Upper lobe of left lung (tissue), 6 donors: ENCODE results near the gene DISC1. TPM values are rescaled to one million over a fixed set of nuclear protein-coding genes. Genes with fewer than 3 reads are reported as not detected.

Source experiments
- ATAC-seq, 2 donors: fragments of 200-7000 bp; cut with Tn5 transposase; one replicate each; pipeline ENCODE4 v1.9.1; 2022; ENCODE audit warnings: mild to moderate bottlenecking in 2 of 2, moderate library complexity in 2 of 2; ENCODE audit not compliant: low FRiP score in 2 of 2
- DNase-seq, 2 donors: peaks; one replicate each; pipeline ENCODE4 v3.0.0-alpha.2; 2019 to 2020
- H3K27ac ChIP-seq, 4 donors: fragments of 200-600 bp; sonication (generic); one replicate each; pipeline ENCODE4 v1.5.1; 2016 to 2019
- H3K27me3 ChIP-seq, 4 donors: fragments of 200-600 bp; sonication (generic); one replicate each; pipeline ENCODE4 v1.5.1; 2017 to 2019
- H3K36me3 ChIP-seq, 4 donors: fragments of 200-600 bp; sonication (generic); one replicate each; pipeline ENCODE4 v1.5.1; 2016 to 2019
- H3K4me1 ChIP-seq, 4 donors: fragments of 200-600 bp; sonication (generic); one replicate each; pipeline ENCODE4 v1.5.1; 2018 to 2019
- H3K4me3 ChIP-seq, 4 donors: fragments of 200-600 bp; sonication (generic); one replicate each; pipeline ENCODE4 v1.5.1; 2017 to 2019; ENCODE audit warnings: mild to moderate bottlenecking in 2 of 4, moderate library complexity in 1 of 4
- H3K9me3 ChIP-seq, 4 donors: fragments of 200-600 bp; sonication (generic); one replicate each; pipeline ENCODE4 v1.5.1; 2018 to 2019
- EP300 ChIP-seq, 4 donors: sonication (generic); formaldehyde crosslinking; IDR thresholded peaks; one replicate each; pipeline ENCODE4 v1.5.1; 2017; ENCODE audit warnings: antibody characterized with exemption in 4 of 4, control low read depth in 2 of 4
- POLR2A ChIP-seq, 4 donors: fragments of 450-650 bp; IDR thresholded peaks; one replicate each; pipeline ENCODE4 v1.5.1; 2016 to 2017; ENCODE audit warnings: antibody characterized with exemption in 4 of 4, mild to moderate bottlenecking in 2 of 4
- POLR2AphosphoS5 ChIP-seq, 2 donors: sonication (generic); formaldehyde crosslinking; IDR thresholded peaks; one replicate each; pipeline ENCODE4 v1.5.1; 2017; ENCODE audit warnings: antibody characterized with exemption in 2 of 2
- WGBS, 2 donors: methylation state at CpG; one replicate each; pipeline ENCODE4 v1.1.5; 2017 to 2018; 5-methylcytosine and 5-hydroxymethylcytosine counted together
- total RNA-seq, 6 donors: library from RNA; depleted of rRNA in 4 of 6; stranded (reverse); fragments of >200 nt in 4 of 6; gene quantifications; one replicate each; pipeline versions ENCODE4 v1.1.0 to v1.2.1, GENCODE V29; 2016 to 2021
- TF ChIP-seq, protein P1 (sequence below), 6 experiments: fragments of 450-650 bp in 4 of 6; fragments of 200-600 bp in 2 of 6; sonication (generic) in 2 of 6; IDR thresholded peaks; one replicate each; pipeline ENCODE4 v1.5.1; 2016 to 2019; ENCODE audit warnings: antibody characterized with exemption in 6 of 6
- donor health status: DM: no; HTN: no; CAD: no; lungs with moderate emphysema.
- donor health status: DM: no; HTN: yes; CAD: no; lungs with severe emphysema.

Gene DISC1
- total RNA-seq, 6 donors from 2014 or later, result 6.1 to 16.8 (median 10.5) TPM

DNA sequence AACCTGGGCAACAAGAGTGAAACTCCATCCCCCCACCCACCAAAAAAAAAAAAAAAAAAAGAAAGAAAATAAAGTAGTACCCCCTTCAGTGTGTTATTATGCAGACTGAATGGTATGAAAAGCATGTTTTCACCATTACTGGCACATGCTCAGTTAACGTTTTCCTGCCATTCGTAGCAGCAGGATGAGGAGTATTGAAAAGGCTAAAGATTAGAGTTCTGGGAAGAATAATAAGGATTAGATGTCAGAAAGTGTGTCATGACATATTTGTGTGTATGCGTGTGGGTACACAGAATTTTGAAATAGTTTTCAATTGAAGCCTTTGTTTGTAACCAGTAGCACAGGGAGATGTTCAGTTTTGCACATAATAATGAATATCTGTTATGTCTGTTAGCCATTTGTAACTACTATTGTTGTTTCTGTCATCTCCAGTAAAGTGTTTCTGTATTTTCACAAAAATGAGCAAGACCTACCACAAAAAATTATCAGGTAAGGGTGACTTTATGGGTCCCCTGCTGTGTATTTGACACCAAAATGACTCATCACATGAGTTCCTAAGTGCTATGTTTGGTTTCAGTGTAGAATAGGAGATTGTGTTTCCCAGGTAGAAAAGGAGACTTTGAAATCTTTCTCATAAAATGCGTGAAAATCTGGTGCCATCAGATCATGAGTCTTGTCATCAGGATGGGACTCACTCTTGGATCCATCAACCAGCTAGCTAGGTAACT lies 358.9 kb downstream of the DISC1 start:
- no peak overlapping the region for H3K27ac ChIP-seq
- no peaks in the 10 kb centered on the region for H3K27me3 ChIP-seq
- H3K4me1 ChIP-seq, result no peaks in the 10 kb centered on the region
- no peaks in the 10 kb centered on the region for H3K9me3 ChIP-seq
- DNase-seq, result no peak
- ATAC-seq, result no peak
- H3K4me3 ChIP-seq, result no peak overlapping the region
- no peak for TF ChIP-seq POLR2A (IDR thresholded peaks at IDR 0.05)
- TF ChIP-seq, protein P1, sequence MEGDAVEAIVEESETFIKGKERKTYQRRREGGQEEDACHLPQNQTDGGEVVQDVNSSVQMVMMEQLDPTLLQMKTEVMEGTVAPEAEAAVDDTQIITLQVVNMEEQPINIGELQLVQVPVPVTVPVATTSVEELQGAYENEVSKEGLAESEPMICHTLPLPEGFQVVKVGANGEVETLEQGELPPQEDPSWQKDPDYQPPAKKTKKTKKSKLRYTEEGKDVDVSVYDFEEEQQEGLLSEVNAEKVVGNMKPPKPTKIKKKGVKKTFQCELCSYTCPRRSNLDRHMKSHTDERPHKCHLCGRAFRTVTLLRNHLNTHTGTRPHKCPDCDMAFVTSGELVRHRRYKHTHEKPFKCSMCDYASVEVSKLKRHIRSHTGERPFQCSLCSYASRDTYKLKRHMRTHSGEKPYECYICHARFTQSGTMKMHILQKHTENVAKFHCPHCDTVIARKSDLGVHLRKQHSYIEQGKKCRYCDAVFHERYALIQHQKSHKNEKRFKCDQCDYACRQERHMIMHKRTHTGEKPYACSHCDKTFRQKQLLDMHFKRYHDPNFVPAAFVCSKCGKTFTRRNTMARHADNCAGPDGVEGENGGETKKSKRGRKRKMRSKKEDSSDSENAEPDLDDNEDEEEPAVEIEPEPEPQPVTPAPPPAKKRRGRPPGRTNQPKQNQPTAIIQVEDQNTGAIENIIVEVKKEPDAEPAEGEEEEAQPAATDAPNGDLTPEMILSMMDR (IDR thresholded peaks at IDR 0.05), result no peak
- no peak for TF ChIP-seq POLR2AphosphoS5 (IDR thresholded peaks at IDR 0.05)
- no peak for TF ChIP-seq EP300 (IDR thresholded peaks at IDR 0.05)
- no peaks in the 10 kb centered on the region for H3K36me3 ChIP-seq
- 86 to 97% methylated on average over 4 of the region's 4 CpGs for WGBS, 2 donors

DNA sequence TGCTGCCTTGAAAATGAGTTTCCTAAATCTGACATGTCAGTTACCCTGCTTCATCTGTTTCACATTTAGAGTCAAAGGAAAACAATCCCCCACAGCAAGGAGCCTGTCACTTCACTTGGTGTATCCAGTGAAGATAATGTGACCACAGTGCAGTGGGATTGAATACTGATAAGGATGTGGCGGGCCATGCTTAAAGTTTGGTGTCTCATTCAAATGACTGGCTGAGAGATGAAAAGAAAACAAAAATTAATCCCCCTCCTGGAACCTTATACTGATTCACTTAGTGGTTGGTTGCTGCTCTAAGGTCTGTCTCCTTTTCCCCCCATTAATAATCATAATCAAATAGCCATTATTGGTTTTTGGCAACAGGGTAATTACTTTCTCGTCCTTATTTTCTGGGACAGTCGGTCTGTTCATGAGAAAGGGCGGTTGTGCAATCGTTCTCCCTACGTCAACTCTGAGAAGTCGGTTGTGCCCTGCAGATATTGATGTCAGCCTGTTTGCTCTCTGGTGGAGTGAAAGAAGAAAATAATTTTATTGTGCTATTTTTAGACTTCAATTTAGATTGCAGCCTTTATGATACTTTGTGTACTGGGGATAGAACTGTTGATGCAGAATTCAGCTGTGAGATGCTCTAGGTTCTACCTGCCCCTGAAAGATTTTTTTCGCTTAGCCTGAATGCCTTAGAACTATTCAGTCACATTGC lies 360.2 kb downstream of the DISC1 start:
- no peaks in the 10 kb centered on the region for H3K36me3 ChIP-seq
- TF ChIP-seq POLR2AphosphoS5 (IDR thresholded peaks at IDR 0.05) (no peak), POLR2A (IDR thresholded peaks at IDR 0.05) (no peak), EP300 (IDR thresholded peaks at IDR 0.05) (no peak)
- TF ChIP-seq, protein P1 (IDR thresholded peaks at IDR 0.05), result no peak
- no peak for ATAC-seq
- 87 to 92% methylated on average over 8 of the region's 8 CpGs for WGBS, 2 donors
- DNase-seq, result no peak
- no peak overlapping the region for H3K27ac ChIP-seq
- no peaks in the 10 kb centered on the region for H3K9me3 ChIP-seq
- no peak overlapping the region for H3K4me3 ChIP-seq
- peaks cover 0 to 3% (median 0%) of the 10 kb centered on the region in 4 donors for H3K4me1 ChIP-seq
- H3K27me3 ChIP-seq, result no peaks in the 10 kb centered on the region

DNA sequence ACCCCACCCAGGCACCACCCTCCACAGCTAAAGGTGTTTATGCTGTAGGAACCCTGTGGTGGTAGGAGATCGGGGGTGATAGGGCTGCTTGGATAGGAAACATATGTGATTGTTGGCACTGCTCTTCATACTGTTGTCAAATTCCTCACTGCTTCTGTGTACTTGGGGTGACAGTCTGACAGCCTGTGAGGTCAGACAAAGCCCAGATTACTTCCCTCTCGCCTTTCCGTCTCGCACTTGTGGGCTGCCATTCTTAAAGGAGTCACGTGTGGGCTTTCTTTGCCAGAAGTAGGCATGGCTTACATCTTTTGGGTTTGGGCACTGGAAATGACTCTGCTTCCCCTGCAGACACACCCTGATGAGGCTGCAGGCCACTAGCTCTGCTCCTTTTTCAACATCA lies 363.8 kb downstream of the DISC1 start:
- H3K27me3 ChIP-seq, result no peaks in the 10 kb centered on the region
- H3K9me3 ChIP-seq, result no peaks in the 10 kb centered on the region
- no peak overlapping the region for H3K27ac ChIP-seq
- TF ChIP-seq, protein P1 (IDR thresholded peaks at IDR 0.05), result no peak
- TF ChIP-seq POLR2AphosphoS5 (IDR thresholded peaks at IDR 0.05), result no peak
- TF ChIP-seq EP300 (IDR thresholded peaks at IDR 0.05), result no peak
- TF ChIP-seq POLR2A (IDR thresholded peaks at IDR 0.05), result no peak
- WGBS, 2 donors, result 35 to 46% methylated on average over 4 to 5 of the region's 5 CpGs
- ATAC-seq (peak; percentile 26 to 54), DNase-seq (no peak)
- no peak overlapping the region for H3K4me3 ChIP-seq
- H3K4me1 ChIP-seq, result peaks cover 0 to 3% (median 0%) of the 10 kb centered on the region in 4 donors
- H3K36me3 ChIP-seq, result no peaks in the 10 kb centered on the region

DNA sequence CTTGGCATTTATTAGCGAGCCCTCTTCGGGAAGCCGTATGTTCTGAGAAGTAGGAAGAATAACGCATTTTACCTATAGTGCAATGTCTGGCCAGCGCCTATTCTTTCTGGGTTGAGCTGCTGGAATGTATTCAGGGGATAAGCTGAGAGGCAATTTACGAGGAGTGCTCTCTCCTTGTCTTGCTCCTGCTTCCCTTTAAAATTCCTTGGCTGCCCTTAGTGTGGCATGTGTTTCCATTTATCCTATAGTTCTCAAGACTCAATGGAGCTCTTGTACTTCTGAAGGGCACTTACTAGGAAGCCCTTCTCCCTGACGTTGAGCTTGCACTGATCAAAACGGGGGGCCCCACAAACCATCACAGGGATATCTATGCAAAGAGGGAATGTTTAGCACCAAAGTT lies 364.6 kb downstream of the DISC1 start:
- 59 to 75% methylated on average over 8 of the region's 8 CpGs for WGBS, 2 donors
- TF ChIP-seq EP300 (IDR thresholded peaks at IDR 0.05) (no peak), POLR2AphosphoS5 (IDR thresholded peaks at IDR 0.05) (no peak), POLR2A (IDR thresholded peaks at IDR 0.05) (no peak)
- TF ChIP-seq, protein P1 (IDR thresholded peaks at IDR 0.05), result no peak
- no peak overlapping the region for H3K27ac ChIP-seq
- H3K4me1 ChIP-seq, result peaks cover 0 to 3% (median 0%) of the 10 kb centered on the region in 4 donors
- DNase-seq (no peak), ATAC-seq (no peak)
- H3K27me3 ChIP-seq, result no peaks in the 10 kb centered on the region
- H3K4me3 ChIP-seq, result no peak overlapping the region
- no peaks in the 10 kb centered on the region for H3K9me3 ChIP-seq
- no peaks in the 10 kb centered on the region for H3K36me3 ChIP-seq
